ENCODE measurements around the gene LCE1D. TPM values are rescaled to one million over a fixed set of nuclear protein-coding genes. Genes with fewer than 3 reads are reported as not detected.

LCE1D gene
- total RNA-seq, 4 donors from 2014 or later, result not detected

DNA sequence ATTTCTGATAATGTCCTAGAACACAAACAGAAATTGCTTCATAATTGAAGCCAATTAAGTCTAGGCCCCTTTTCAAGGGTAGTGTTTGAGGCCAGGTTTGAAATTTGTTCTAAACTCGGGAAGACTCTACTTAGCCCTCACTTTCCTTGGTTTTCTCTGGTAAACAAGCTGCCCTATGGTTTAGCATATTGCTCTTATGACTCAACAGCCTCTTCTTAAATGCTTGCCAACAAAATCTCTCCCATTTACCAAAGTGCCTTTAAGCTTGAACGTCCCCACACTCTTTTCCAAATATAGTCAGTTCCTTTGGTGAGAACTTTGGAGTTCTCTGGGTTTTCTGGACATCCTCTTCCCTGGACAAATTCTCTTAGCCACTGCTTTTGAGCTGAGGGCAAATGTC, 40.3 kb downstream of the LCE1D start:
- H3K27ac ChIP-seq, result no peak overlapping the region
- intact Hi-C loops (cut with DNase I; ENCODE audit: low total_unique reads), result no loop called here
- no peaks in the 10 kb centered on the region for H3K4me1 ChIP-seq
- TF ChIP-seq, protein P1, sequence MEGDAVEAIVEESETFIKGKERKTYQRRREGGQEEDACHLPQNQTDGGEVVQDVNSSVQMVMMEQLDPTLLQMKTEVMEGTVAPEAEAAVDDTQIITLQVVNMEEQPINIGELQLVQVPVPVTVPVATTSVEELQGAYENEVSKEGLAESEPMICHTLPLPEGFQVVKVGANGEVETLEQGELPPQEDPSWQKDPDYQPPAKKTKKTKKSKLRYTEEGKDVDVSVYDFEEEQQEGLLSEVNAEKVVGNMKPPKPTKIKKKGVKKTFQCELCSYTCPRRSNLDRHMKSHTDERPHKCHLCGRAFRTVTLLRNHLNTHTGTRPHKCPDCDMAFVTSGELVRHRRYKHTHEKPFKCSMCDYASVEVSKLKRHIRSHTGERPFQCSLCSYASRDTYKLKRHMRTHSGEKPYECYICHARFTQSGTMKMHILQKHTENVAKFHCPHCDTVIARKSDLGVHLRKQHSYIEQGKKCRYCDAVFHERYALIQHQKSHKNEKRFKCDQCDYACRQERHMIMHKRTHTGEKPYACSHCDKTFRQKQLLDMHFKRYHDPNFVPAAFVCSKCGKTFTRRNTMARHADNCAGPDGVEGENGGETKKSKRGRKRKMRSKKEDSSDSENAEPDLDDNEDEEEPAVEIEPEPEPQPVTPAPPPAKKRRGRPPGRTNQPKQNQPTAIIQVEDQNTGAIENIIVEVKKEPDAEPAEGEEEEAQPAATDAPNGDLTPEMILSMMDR (IDR thresholded peaks at IDR 0.05), result no peak
- TF ChIP-seq POLR2A (IDR thresholded peaks at IDR 0.05), result no peak
- no peak for TF ChIP-seq EP300 (IDR thresholded peaks at IDR 0.05; ENCODE audit: low read depth)
- no peak for TF ChIP-seq POLR2AphosphoS5 (IDR thresholded peaks at IDR 0.05)
- in situ Hi-C loops (cut with MboI; ENCODE audit: low pct_ligation_motif_present in 1 of 4, low pct_unique_long_range_greater_than_20kb in 1 of 4, low sequenced_read_pairs in 3 of 4), result no loop called here
- H3K9me3 ChIP-seq, result no peaks in the 10 kb centered on the region
- 45% methylated on average over 2 of the region's 2 CpGs; no CpG with 5 or more reads in 1 of the 2 donors for WGBS, 2 donors (ENCODE audit: low coverage in 1 of 2)
- DNase-seq, result no peak
- H3K4me3 ChIP-seq, result no peak overlapping the region
- no peaks in the 10 kb centered on the region for H3K27me3 ChIP-seq
- H3K36me3 ChIP-seq, result no peaks in the 10 kb centered on the region

DNA sequence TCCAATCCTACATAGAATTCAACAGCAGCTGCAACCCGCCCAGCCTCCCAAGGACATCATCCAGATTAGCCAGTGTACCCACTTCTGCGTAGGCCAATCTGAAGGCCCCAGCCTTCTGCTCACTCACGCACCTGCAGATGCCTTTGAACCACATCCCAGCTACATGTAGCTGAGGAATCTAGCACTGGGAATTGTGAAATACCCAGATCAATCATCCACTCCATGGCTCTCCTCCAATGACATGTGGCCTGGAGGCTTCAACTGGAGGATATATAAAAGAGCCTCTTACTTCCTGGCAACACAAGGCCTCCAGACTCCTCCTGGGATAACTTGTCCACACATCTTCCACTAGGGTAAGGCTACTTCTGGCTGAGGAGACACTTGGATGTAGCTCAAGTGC, 46.0 kb downstream of the LCE1D start, which contains the start of gene LCE6A:
TSS of gene LCE6A (plus strand) at position 301 of the 400 bp plus-strand sequence. CDS start 665 bp downstream, outside the sequence.
- Histone ChIP-seq H3K27ac (no peak within 1 kb of the TSS), H3K4me3 (no peak within 1 kb of the TSS), H3K27me3 (no peaks in the 10 kb centered on the region), H3K36me3 (no peaks in the 10 kb centered on the region), H3K4me1 (no peaks in the 10 kb centered on the region), H3K9me3 (no peaks in the 10 kb centered on the region)
- in situ Hi-C loops (cut with MboI; ENCODE audit: low pct_ligation_motif_present in 1 of 4, low pct_unique_long_range_greater_than_20kb in 1 of 4, low sequenced_read_pairs in 3 of 4), result no loop called here
- TF ChIP-seq POLR2AphosphoS5 (IDR thresholded peaks at IDR 0.05), result no peak
- TF ChIP-seq, protein P1 (IDR thresholded peaks at IDR 0.05), result no peak
- TF ChIP-seq POLR2A (IDR thresholded peaks at IDR 0.05), result no peak
- TF ChIP-seq EP300 (IDR thresholded peaks at IDR 0.05; ENCODE audit: low read depth), result no peak
- DNase-seq, result no peak
- WGBS, 2 donors (ENCODE audit: low coverage in 1 of 2), result 86% methylated on average over 3 of the region's 3 CpGs; no CpG with 5 or more reads in 1 of the 2 donors
- intact Hi-C loops (cut with DNase I; ENCODE audit: low total_unique reads), result no loop called here

Other genes with a start within 250 kb of the LCE1D start
- not detected for gene LCE3E, start 229.9 kb upstream of the LCE1D start, total RNA-seq
- not detected for gene LCE3D, start 216.2 kb upstream of the LCE1D start, total RNA-seq
- gene LCE3C, start 196.5 kb upstream of the LCE1D start, total RNA-seq, result not detected
- gene LCE3B, start 182.9 kb upstream of the LCE1D start, total RNA-seq, result not detected
- not detected for gene LCE3A, start 173.6 kb upstream of the LCE1D start, total RNA-seq
- gene LCE2D, start 133.3 kb upstream of the LCE1D start, total RNA-seq, result not detected
- gene LCE2C, start 121.4 kb upstream of the LCE1D start, total RNA-seq, result not detected
- gene LCE2B, start 110.6 kb upstream of the LCE1D start, total RNA-seq, result not detected
- gene LCE2A, start 98.4 kb upstream of the LCE1D start, total RNA-seq, result not detected
- not detected for gene LCE4A, start 88.6 kb upstream of the LCE1D start, total RNA-seq
- not detected for gene KPRP, start 38.7 kb upstream of the LCE1D start, total RNA-seq
- not detected for gene LCE1F, start 21.6 kb upstream of the LCE1D start, total RNA-seq
- not detected for gene LCE1E, start 10.5 kb upstream of the LCE1D start, total RNA-seq
- gene LCE1C, start 9.9 kb downstream of the LCE1D start, total RNA-seq, result not detected
- not detected for gene LCE1B, start 15.2 kb downstream of the LCE1D start, total RNA-seq
- gene LCE1A, start 30.8 kb downstream of the LCE1D start, total RNA-seq, result not detected
- gene LCE6A, start 46.1 kb downstream of the LCE1D start, total RNA-seq, result not detected
- not detected for gene LCE7A, start 63.3 kb downstream of the LCE1D start, total RNA-seq
- gene SMCP, start 81.6 kb downstream of the LCE1D start, total RNA-seq, result not detected
- gene IVL, start 111.8 kb downstream of the LCE1D start, total RNA-seq, result not detected
- gene SPRR5, start 150.5 kb downstream of the LCE1D start, total RNA-seq, result not detected
- not detected for gene SPRR4, start 173.9 kb downstream of the LCE1D start, total RNA-seq
- not detected for gene SPRR1A, start 187.4 kb downstream of the LCE1D start, total RNA-seq
- gene SPRR3, start 205.0 kb downstream of the LCE1D start, total RNA-seq, result not detected
- not detected for gene SPRR1B, start 234.5 kb downstream of the LCE1D start, total RNA-seq
- not detected for gene SPRR2D, start 244.4 kb downstream of the LCE1D start, total RNA-seq